Panc1 (cell line): ENCODE results near the gene SCYGR3. TPM values are rescaled to one million over a fixed set of nuclear protein-coding genes. Genes with fewer than 3 reads are reported as not detected.

Experiments
- ATAC-seq: fragments of 200-7000 bp; cut with Tn5 transposase; 2 replicates; pipeline ENCODE4 v1.9.1; 2020; ENCODE audit warnings: mild to moderate bottlenecking, moderate library complexity
- BruUV-seq: library from RNA; stranded (reverse); fragments of 400-500 nt; replicated peaks from 2 replicates; lab custom pipeline; 2021; lab: Mats Ljungman, UMichigan
- CTCF ChIA-PET: fragments of 300-600 bp; sonication (Branson Sonifier 250); formaldehyde crosslinking; loops from one replicate; lab custom pipeline; 2022; ENCODE audit warnings: antibody characterized with exemption; lab: Charles Lee
- POLR2A ChIA-PET: fragments of 300-600 bp; sonication (Branson Sonifier 250); formaldehyde crosslinking; loops from one replicate; lab custom pipeline; 2022; ENCODE audit warnings: antibody characterized with exemption; lab: Charles Lee
- DNase-seq: peaks from one replicate; pipeline ENCODE4 v3.0.0-alpha.2; 2010; ENCODE audit warnings: low read depth, low spot score
- H3K27ac ChIP-seq: 2 replicates; pipeline ENCODE4 v1.5.1; 2011; ENCODE audit warnings: mild to moderate bottlenecking, low read length, inconsistent platforms
- H3K27me3 ChIP-seq: fragments of 200-500 bp; sonication (Bioruptor generic); 2 replicates; pipeline ENCODE4 v1.6.0; 2014; ENCODE audit warnings: low read length, inconsistent platforms; ENCODE audit not compliant: control insufficient read depth, insufficient read depth
- H3K36me3 ChIP-seq: fragments of 200-500 bp; sonication (Bioruptor generic); 2 replicates; pipeline ENCODE4 v1.5.1; 2014; ENCODE audit warnings: inconsistent platforms, mild to moderate bottlenecking, low read length, moderate library complexity; ENCODE audit not compliant: control insufficient read depth, insufficient read depth
- H3K4me1 ChIP-seq: 2 replicates; pipeline ENCODE4 v1.5.1; 2011; ENCODE audit warnings: inconsistent platforms, mild to moderate bottlenecking, low read length, moderate library complexity; ENCODE audit not compliant: control insufficient read depth, insufficient read depth
- H3K4me3 ChIP-seq, 2 experiments: 2 replicates each; pipeline ENCODE4 v1.5.1; 2011 to 2012; ENCODE audit warnings: low read depth in 2 of 2, low read length in 2 of 2, mild to moderate bottlenecking in 2 of 2, inconsistent platforms in 1 of 2, moderate library complexity in 1 of 2
- H3K9me3 ChIP-seq: fragments of 200-500 bp; sonication (Bioruptor generic); 2 replicates; pipeline ENCODE4 v1.5.1; 2014; ENCODE audit warnings: low read depth, mild to moderate bottlenecking, inconsistent platforms, low read length, moderate library complexity; ENCODE audit not compliant: control insufficient read depth, insufficient read depth
- CTCF ChIP-seq: fragments of 450-650 bp; IDR thresholded peaks from 2 replicates; pipeline ENCODE4 v1.5.1; 2017; ENCODE audit warnings: mild to moderate bottlenecking
- POLR2AphosphoS5 ChIP-seq: IDR thresholded peaks from 2 replicates; pipeline ENCODE4 v1.6.1; 2012; ENCODE audit warnings: mild to moderate bottlenecking, low read depth, low read length, moderate library complexity
- REST ChIP-seq, 2 experiments: IDR thresholded peaks; 2 replicates each; pipeline ENCODE4 v1.6.1; 2011 to 2012; ENCODE audit warnings: low read depth in 2 of 2, control low read depth in 1 of 2, low read length in 1 of 2, mild to moderate bottlenecking in 1 of 2, moderate library complexity in 1 of 2; ENCODE audit not compliant: insufficient read depth in 1 of 2
- SIN3A ChIP-seq: IDR thresholded peaks from 2 replicates; pipeline ENCODE4 v1.6.1; 2012; ENCODE audit warnings: low read depth, mild to moderate bottlenecking, low read length, moderate library complexity, borderline replicate concordance; ENCODE audit not compliant: insufficient read depth
- TCF7L2 ChIP-seq: IDR thresholded peaks from 2 replicates; pipeline ENCODE4 v1.6.1; 2011; ENCODE audit warnings: mild to moderate bottlenecking, low read depth, low read length, inconsistent platforms
- in situ Hi-C: cut with HindIII; loops from 2 replicates; pipeline ENCODE4 v1.10.0; 2016; ENCODE audit warnings: low sequenced_read_pairs, low pct_unique_long_range_greater_than_20kb
- intact Hi-C: fragments of 100-400 bp; cut with micrococcal nuclease; formaldehyde crosslinking; loops from one replicate; pipeline ENCODE4 v1.10.0; 2022; ENCODE audit not compliant: unreplicated experiment
- total RNA-seq: library from RNA; stranded (reverse); gene quantifications from one replicate; pipeline ENCODE4 v1.2.1, GENCODE V29; 2021; ENCODE audit not compliant: unreplicated experiment

SCYGR3 gene
- total RNA-seq, 1 experiment from 2014 or later, result not detected

GRCh38 chr2:227617316-227618230, 2.9 kb upstream of the SCYGR3 start, which contains the start of gene SCYGR4:
Gene SCYGR4 (plus strand): TSS chr2:227617498. CDS start chr2:227617498, 0 bp downstream.
- POLR2A ChIA-PET, result no interaction called here
- H3K27me3 ChIP-seq, result no peaks in the 10 kb centered on the region
- no peaks in the 10 kb centered on the region for H3K36me3 ChIP-seq
- no peaks in the 10 kb centered on the region for H3K9me3 ChIP-seq
- no peak within 1 kb of the TSS for H3K4me3 ChIP-seq
- H3K4me1 ChIP-seq, result no peaks in the 10 kb centered on the region
- DNase-seq, result no peak
- TF ChIP-seq POLR2AphosphoS5 (no peak), TCF7L2 (no peak), CTCF (no peak), REST (IDR thresholded peaks at IDR 0.05; ENCODE audit: insufficient read depth in 1 of 2, low read depth in 2 of 2, low read length in 1 of 2) (no peak), SIN3A (no peak)
- ATAC-seq, result no peak
- CTCF ChIA-PET, result no interaction called here
- in situ Hi-C loops, result no loop called here
- no peak within 1 kb of the TSS for H3K27ac ChIP-seq
- intact Hi-C loops, result no loop called here
- BruUV-seq, result no TSS peak

- Histone ChIP-seq H3K27ac (no peak overlapping the region), H3K4me1 (no peaks in the 10 kb centered on the region), H3K4me3 (no peak overlapping the region), H3K36me3 (no peaks in the 10 kb centered on the region), H3K27me3 (no peaks in the 10 kb centered on the region), H3K9me3 (no peaks in the 10 kb centered on the region)
- no TSS peak for BruUV-seq
- DNase-seq (no peak), ATAC-seq (no peak)
- POLR2A ChIA-PET, result no interaction called here
- CTCF ChIA-PET, result no interaction called here
- no peak for TF ChIP-seq CTCF
- no peak for TF ChIP-seq POLR2AphosphoS5
- TF ChIP-seq REST (IDR thresholded peaks at IDR 0.05; ENCODE audit: insufficient read depth in 1 of 2, low read depth in 2 of 2, low read length in 1 of 2), result no peak
- TF ChIP-seq SIN3A, result no peak
- TF ChIP-seq TCF7L2, result no peak
- intact Hi-C loops (no loop called here), in situ Hi-C loops (no loop called here)
Observed at GRCh38 chr2:227616631-227617030, 2.0 kb upstream of the SCYGR3 start.
